22Rv1 (cell line): ENCODE data around the gene NLRP6.

Experiments
- H3K27ac ChIP-seq: fragments of 450-650 bp; 2 replicates; pipeline ENCODE4 v1.5.1; 2017
- CTCF ChIP-seq: fragments of 450-650 bp; IDR thresholded peaks from 2 replicates; pipeline ENCODE4 v1.5.1; 2017; ENCODE audit warnings: mild to moderate bottlenecking
- ZFX ChIP-seq: fragments of 450-650 bp; IDR thresholded peaks from 2 replicates; pipeline ENCODE4 v1.6.1; 2017; ENCODE audit warnings: antibody characterized with exemption, borderline replicate concordance

The NLRP6 gene

GRCh38 chr11:292211-293121, 14.3 kb downstream of the NLRP6 start:
- TF ChIP-seq CTCF, result no peak
- H3K27ac ChIP-seq, result no peak overlapping the region

- no peak overlapping the region for H3K27ac ChIP-seq
- TF ChIP-seq CTCF (no peak), ZFX (no peak)
Observed at GRCh38 chr11:293271-293851, 15.2 kb downstream of the NLRP6 start.

GRCh38 chr11:293852-294661, 15.8 kb downstream of the NLRP6 start:
- H3K27ac ChIP-seq, result no peak overlapping the region
- no peak for TF ChIP-seq ZFX
- no peak for TF ChIP-seq CTCF

GRCh38 chr11:294780-295179, 16.6 kb downstream of the NLRP6 start:
- no peak for TF ChIP-seq CTCF
- TF ChIP-seq ZFX, result no peak
- H3K27ac ChIP-seq, result no peak overlapping the region

GRCh38 chr11:295351-296170, 17.4 kb downstream of the NLRP6 start:
- no peak for TF ChIP-seq CTCF
- TF ChIP-seq ZFX, result no peak
- no peak overlapping the region for H3K27ac ChIP-seq

- TF ChIP-seq CTCF (no peak), ZFX (no peak)
- H3K27ac ChIP-seq, result no peak overlapping the region
Observed at GRCh38 chr11:296171-297050, 18.2 kb downstream of the NLRP6 start.
